ENCODE results near the gene CSF3R.

Gene CSF3R

GRCh38 chr1:36455386-36455785 is 27.3 kb downstream of the CSF3R start:
- DNase-seq (ENCODE audit: low read depth) = no peak

- DNase-seq (ENCODE audit: low read depth) = no peak
Measured at GRCh38 chr1:36453600-36454388, 28.9 kb downstream of the CSF3R start.

GRCh38 chr1:36453051-36453450 is 29.7 kb downstream of the CSF3R start:
- no peak for DNase-seq (ENCODE audit: low read depth)

- DNase-seq (ENCODE audit: low read depth) = no peak
Measured at GRCh38 chr1:36450919-36451305, 31.8 kb downstream of the CSF3R start.

GRCh38 chr1:36450270-36450918 is 32.3 kb downstream of the CSF3R start, which contains the start of gene OSCP1:
OSCP1 (minus strand) TSS chr1:36450451; CDS start chr1:36450369, 82 bp downstream.
- DNase-seq (ENCODE audit: low read depth) = peak; percentile 75

GRCh38 chr1:36448530-36449056 is 34.1 kb downstream of the CSF3R start:
- no peak for DNase-seq (ENCODE audit: low read depth)

GRCh38 chr1:36447450-36447849 is 35.3 kb downstream of the CSF3R start:
- DNase-seq (ENCODE audit: low read depth) = no peak

GRCh38 chr1:36446746-36447145 is 36.0 kb downstream of the CSF3R start:
- no peak for DNase-seq (ENCODE audit: low read depth)

GRCh38 chr1:36446271-36446670 is 36.4 kb downstream of the CSF3R start:
- DNase-seq (ENCODE audit: low read depth) = no peak

- DNase-seq (ENCODE audit: low read depth) = no peak
Measured at GRCh38 chr1:36443297-36443696, 39.4 kb downstream of the CSF3R start.

GRCh38 chr1:36442337-36442736 is 40.4 kb downstream of the CSF3R start:
- no peak for DNase-seq (ENCODE audit: low read depth)

GRCh38 chr1:36440646-36441045 is 42.1 kb downstream of the CSF3R start:
- DNase-seq (ENCODE audit: low read depth) = no peak

GRCh38 chr1:36440044-36440443 is 42.7 kb downstream of the CSF3R start:
- DNase-seq (ENCODE audit: low read depth) = no peak

- DNase-seq (ENCODE audit: low read depth) = no peak
Measured at GRCh38 chr1:36438715-36439114, 44.0 kb downstream of the CSF3R start.

GRCh38 chr1:36436821-36437220 is 45.9 kb downstream of the CSF3R start:
- DNase-seq (ENCODE audit: low read depth) = no peak

GRCh38 chr1:36433102-36433501 is 49.6 kb downstream of the CSF3R start:
- no peak for DNase-seq (ENCODE audit: low read depth)

- no peak for DNase-seq (ENCODE audit: low read depth)
Measured at GRCh38 chr1:36432616-36433015, 50.1 kb downstream of the CSF3R start.

- no peak for DNase-seq (ENCODE audit: low read depth)
Measured at GRCh38 chr1:36425791-36426190, 56.9 kb downstream of the CSF3R start.

- DNase-seq (ENCODE audit: low read depth) = no peak
Measured at GRCh38 chr1:36421649-36422048, 61.1 kb downstream of the CSF3R start.

- peak; percentile 83 for DNase-seq (ENCODE audit: low read depth)
Measured at GRCh38 chr1:36420836-36421317, 61.8 kb downstream of the CSF3R start.

- no peak for DNase-seq (ENCODE audit: low read depth)
Measured at GRCh38 chr1:36420409-36420808, 62.3 kb downstream of the CSF3R start.

GRCh38 chr1:36419569-36419968 is 63.1 kb downstream of the CSF3R start:
- DNase-seq (ENCODE audit: low read depth) = no peak

- no peak for DNase-seq (ENCODE audit: low read depth)
Measured at GRCh38 chr1:36419140-36419539, 63.6 kb downstream of the CSF3R start.

All from stimulated activated CD8-positive, alpha-beta memory T cell treated with anti-CD3 and anti-CD28 coated beads, Interleukin-4, amount 100 ng/mL, for 24 hours (primary cell).